UCSD-AML1 (cell line): ENCODE measurements around the gene NTM.
A peak's percentile ranks its signal among the peaks of the same experiment; 100 is the strongest.
"Not testable (repeated sequence)": the region's sequence is repeated elsewhere in the genome, so short reads cannot be mapped to it uniquely, and the experiment has no call there.

Experiments
- DNase-seq: peaks from one replicate; lab custom pipeline; 2025; ENCODE audit not compliant: unreplicated experiment; lab: John Stamatoyannopoulos, UW

NTM gene

GRCh38 chr11:131491503-131491902, 121.1 kb downstream of the NTM start:
- DNase-seq, result no peak

- DNase-seq, result no peak
Measured at GRCh38 chr11:131495423-131495822, 125.0 kb downstream of the NTM start.

- not testable (repeated sequence) for DNase-seq
Measured at GRCh38 chr11:131497686-131498085, 127.3 kb downstream of the NTM start.

DNA sequence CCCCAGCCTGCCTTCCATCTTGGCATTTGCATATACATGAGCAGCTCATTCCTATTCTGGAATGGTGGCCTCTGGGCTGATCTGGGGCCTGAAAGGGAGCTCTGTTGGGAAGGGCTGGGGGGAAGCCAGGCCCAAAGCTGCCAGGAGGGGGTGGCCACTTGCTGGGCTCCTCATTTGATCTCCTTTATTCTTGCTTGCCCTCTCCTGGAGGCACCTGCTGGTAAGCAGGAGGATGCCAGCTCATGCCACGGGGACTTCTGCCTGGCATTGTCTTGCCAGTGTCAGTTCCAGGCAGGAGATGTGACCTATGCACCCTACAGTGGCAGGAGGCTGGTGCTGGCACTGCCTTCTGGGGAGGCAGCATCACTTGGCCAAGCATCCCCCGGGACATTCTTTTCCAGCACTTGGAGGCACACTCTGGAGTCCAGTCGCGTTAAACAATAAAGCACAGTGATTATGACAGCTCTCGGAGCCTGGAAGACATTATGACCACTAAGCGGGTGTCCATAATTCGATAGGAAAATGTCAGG, 128.3 kb downstream of the NTM start:
- no peak for DNase-seq

- no peak for DNase-seq
Measured at GRCh38 chr11:131499199-131499598, 128.8 kb downstream of the NTM start.

GRCh38 chr11:131503017-131503416, 132.6 kb downstream of the NTM start:
- DNase-seq, result no peak

GRCh38 chr11:131504199-131504949, 134.0 kb downstream of the NTM start:
- no peak for DNase-seq

DNA sequence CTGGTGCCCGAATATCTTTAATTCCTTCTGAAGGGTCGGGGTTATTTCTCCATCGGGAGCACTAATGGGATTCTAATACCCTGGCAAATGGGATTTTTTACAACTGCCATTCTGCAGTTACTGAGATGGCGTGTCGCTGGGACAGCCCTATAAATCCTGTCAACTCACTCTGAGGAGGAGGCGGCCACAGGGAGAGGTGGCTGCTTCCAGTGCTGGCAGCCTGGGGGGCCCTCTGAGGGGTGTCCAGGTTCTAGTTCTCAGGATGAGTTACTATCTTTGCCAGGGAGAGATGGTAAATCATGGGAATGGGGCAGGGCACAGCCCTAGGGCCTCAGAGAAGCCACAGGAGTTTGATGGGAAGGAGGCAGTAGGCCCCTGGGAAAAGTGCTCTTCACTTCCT, 135.9 kb downstream of the NTM start:
- DNase-seq, result no peak

DNA sequence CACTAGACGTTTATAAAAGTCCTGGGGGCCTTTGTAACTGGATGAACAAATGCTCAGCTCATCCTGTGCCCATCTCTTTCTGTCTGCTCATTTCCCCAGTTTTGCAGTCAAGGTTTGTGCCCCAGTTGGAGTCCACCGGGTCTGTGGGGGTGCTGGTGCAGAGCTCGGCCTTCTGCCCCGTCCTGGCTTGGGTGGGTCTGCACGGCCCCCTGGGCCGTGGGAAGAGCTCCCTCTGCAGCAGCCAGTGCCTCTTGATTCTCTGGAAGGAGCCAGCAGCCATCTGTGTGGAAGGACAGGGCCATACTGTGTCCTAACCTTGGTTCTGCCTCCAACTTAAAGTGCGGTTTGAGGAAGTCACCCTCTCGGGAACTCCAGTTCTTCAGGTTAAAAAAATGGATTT, 140.2 kb downstream of the NTM start:
- no peak for DNase-seq

GRCh38 chr11:131511794-131512193, 141.4 kb downstream of the NTM start:
- peak; percentile 14 for DNase-seq

GRCh38 chr11:131512228-131512627, 141.8 kb downstream of the NTM start:
- no peak for DNase-seq

- DNase-seq, result no peak
Measured at GRCh38 chr11:131514062-131514461, 143.6 kb downstream of the NTM start.

GRCh38 chr11:131518305-131518838, 148.0 kb downstream of the NTM start:
- DNase-seq, result no peak

GRCh38 chr11:131522851-131523250, 152.4 kb downstream of the NTM start:
- DNase-seq, result no peak

DNA sequence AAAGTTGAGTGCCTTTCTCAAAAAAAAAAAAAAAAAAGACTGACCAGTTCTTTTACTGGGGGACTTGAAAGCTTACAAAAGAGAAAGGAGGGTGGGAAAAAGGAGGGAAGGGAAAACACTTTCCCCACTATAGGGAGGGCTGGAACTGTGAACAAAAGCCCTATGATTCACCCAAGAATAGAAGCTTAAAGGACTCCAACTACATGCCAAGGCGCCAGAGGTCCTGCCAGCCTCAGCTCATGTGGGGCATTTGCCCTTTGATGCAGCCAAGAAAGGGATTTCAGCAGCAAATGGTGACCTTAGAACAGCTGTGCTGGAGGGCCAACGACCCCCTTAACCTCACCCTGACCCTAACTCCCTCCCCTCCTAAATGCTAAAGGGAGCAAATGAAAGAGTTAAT, 160.0 kb downstream of the NTM start:
- no peak for DNase-seq

DNA sequence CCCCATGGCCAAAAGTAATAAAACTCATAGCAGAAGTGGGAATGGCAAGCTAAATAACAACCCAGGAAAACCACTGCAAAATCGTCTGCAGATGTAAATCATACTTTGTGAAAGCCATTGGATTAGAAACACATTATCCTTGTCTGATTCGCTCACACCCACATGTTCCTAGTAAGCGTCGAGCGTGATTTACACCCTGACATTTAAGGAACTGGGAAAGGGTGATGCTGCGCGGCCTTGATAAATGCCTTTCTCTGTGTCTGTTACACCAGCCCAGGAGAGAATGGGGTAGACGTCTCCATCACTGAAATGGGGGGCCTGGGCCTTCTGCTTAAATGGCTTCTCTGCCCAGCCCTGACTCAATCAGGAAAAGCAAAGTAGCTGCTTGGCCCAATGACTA, 162.7 kb downstream of the NTM start:
- no peak for DNase-seq

DNA sequence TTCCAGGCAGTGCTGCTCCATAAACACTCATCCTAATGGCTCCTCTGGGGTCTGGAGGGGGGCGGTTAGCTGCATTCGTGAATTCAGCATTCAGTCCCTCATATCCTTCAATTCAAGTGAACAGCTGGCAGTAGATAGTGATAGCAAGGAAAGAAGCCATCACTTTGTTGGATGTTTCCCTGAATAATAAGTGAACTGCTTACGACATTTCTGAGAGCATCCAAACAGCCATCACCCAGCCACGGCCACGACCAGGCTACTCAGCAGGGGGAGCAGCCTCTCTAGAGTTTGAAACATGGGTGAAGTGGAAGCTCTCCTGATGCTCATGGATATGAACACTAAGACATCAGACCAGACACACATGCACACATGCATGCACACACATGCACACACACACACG, 163.6 kb downstream of the NTM start:
- DNase-seq, result no peak

GRCh38 chr11:131534611-131535010, 164.2 kb downstream of the NTM start:
- no peak for DNase-seq

DNA sequence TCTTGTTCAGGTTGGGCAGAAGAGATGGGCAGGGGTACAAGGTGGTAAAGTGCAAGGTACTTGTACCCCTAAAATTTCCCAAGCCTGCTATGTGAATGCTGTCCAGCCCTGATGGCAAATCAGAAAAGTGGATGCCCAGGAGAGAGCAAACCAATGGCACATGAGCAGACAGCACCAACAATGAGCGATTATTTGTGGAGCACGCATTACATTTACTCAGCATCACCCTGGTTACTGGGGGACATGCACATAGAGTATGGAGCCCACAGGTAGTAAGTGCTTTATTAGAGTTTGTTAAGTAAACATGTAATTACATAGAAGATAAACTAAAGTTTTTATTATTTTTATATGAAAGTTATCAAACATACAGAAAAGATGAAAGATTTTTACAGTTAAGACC, 165.7 kb downstream of the NTM start:
- no peak for DNase-seq

DNA sequence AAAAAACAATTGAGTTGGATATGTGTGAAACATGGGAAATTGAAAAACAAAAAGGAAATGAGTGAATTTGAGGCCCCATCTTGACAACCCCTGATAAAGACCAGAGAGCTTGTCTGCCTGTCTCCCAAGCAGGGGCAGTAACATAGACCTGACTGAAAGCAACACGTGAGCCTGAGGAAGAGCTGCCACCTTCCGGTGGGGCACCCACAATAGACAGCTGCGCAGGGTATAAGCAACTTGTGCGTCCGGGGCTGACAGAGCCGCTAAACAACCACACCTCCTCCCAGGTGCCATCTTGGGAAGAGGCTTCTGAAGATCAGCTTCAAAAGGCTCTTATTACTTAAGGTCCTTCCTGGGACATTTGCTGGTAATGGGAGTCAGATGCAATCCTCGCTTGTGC, 166.8 kb downstream of the NTM start:
- no peak for DNase-seq

DNA sequence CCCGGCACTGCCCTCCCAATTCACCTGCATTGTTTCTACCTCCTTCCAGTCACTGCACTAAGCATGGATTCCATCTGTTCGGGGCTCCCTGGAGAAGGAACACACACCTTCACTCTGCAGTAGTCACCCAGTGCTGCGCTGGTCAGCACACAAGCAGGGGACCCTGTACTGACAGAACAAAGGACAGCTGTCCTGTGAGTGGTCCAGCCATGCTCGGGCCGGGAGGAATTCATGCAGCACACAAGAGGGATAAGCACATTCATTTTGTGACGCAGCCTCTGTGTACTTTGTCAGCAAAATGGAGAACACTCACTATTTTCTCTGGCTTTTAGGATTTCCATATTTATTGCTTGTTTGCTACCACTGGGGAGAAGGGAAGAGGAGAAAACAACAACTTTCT, 167.3 kb downstream of the NTM start:
- no peak for DNase-seq

- DNase-seq, result no peak
Measured at GRCh38 chr11:131538322-131538721, 167.9 kb downstream of the NTM start.

- DNase-seq, result no peak
Measured at GRCh38 chr11:131540676-131541075, 170.3 kb downstream of the NTM start.
